Ishikawa (cell line): ENCODE data around the gene PCDH9.

Experiments used
- CEBPB ChIP-seq: IDR thresholded peaks from 2 replicates; pipeline ENCODE4 v1.6.1; 2012
- CREB1 ChIP-seq: IDR thresholded peaks from 2 replicates; pipeline ENCODE4 v1.6.1; 2012; ENCODE audit warnings: low read depth
- EGR1 ChIP-seq: IDR thresholded peaks from 2 replicates; pipeline ENCODE4 v1.6.1; 2012
- EP300 ChIP-seq: IDR thresholded peaks from 2 replicates; pipeline ENCODE4 v1.6.1; 2012; ENCODE audit warnings: borderline replicate concordance
- FOXM1 ChIP-seq: IDR thresholded peaks from 2 replicates; pipeline ENCODE4 v1.6.1; 2012; ENCODE audit warnings: low read depth, borderline replicate concordance
- NFIC ChIP-seq: IDR thresholded peaks from 2 replicates; pipeline ENCODE4 v1.6.1; 2012
- RAD21 ChIP-seq: IDR thresholded peaks from 2 replicates; pipeline ENCODE4 v1.6.1; 2012; ENCODE audit warnings: low read depth
- TAF1 ChIP-seq: IDR thresholded peaks from 2 replicates; pipeline ENCODE4 v1.6.1; 2012; ENCODE audit warnings: low read depth, mild to moderate bottlenecking
- TCF12 ChIP-seq: IDR thresholded peaks from 2 replicates; pipeline ENCODE4 v1.6.1; 2012; ENCODE audit warnings: low read depth
- TEAD4 ChIP-seq: IDR thresholded peaks from 2 replicates; pipeline ENCODE4 v1.6.1; 2012
- YY1 ChIP-seq: IDR thresholded peaks from 2 replicates; pipeline ENCODE4 v1.6.1; 2012; ENCODE audit warnings: low read depth
- ZBTB7A ChIP-seq: IDR thresholded peaks from 2 replicates; pipeline ENCODE4 v1.6.1; 2012; ENCODE audit warnings: low read depth
- TF ChIP-seq, protein P1 (sequence below): IDR thresholded peaks from 2 replicates; pipeline ENCODE4 v1.6.1; 2012
- TF ChIP-seq, protein P2 (sequence below): IDR thresholded peaks from 2 replicates; pipeline ENCODE4 v1.6.1; 2012
- TF ChIP-seq, protein P3 (sequence below): IDR thresholded peaks from 2 replicates; pipeline ENCODE4 v1.6.1; 2012; ENCODE audit warnings: low read depth, mild to moderate bottlenecking

PCDH9 gene

DNA sequence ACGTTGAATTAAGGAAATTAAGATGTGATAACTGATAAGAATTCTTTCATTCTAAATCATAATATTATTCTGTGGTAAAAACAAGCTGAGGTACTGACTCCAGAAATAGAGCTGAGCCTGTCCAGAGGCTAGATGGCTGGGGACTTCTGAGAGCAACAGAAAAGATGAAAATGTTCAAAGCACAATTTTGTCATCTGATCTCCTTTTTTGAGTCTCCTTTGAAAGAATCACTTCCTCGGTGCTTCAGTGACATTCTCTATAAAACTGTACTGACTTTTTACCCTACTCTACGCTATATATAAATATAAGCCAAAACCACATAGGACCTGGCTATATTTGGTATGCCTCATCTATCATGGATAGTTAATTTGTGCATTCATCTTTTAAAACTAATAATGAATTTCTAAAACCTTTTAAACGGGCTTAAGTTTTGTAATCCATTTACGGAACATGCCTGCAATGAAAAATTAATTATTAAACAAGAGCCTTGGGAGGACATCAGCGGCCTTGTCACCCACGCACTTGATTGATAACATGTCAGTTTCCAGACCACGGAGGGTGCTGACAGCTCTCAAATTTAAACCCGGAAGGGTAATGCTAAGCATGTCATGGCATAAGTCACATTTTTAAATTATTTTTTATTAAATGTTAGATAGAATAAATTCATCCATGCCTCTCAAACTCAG is 235.5 kb downstream of the PCDH9 start:
- TF ChIP-seq TAF1 (no peak), TCF12 (no peak), RAD21 (no peak), CREB1 (no peak), EP300 (no peak), CEBPB (no peak), YY1 (no peak), NFIC (no peak), TEAD4 (no peak), ZBTB7A (no peak)
- TF ChIP-seq, protein P1, sequence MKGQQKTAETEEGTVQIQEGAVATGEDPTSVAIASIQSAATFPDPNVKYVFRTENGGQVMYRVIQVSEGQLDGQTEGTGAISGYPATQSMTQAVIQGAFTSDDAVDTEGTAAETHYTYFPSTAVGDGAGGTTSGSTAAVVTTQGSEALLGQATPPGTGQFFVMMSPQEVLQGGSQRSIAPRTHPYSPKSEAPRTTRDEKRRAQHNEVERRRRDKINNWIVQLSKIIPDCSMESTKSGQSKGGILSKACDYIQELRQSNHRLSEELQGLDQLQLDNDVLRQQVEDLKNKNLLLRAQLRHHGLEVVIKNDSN, result no peak

DNA sequence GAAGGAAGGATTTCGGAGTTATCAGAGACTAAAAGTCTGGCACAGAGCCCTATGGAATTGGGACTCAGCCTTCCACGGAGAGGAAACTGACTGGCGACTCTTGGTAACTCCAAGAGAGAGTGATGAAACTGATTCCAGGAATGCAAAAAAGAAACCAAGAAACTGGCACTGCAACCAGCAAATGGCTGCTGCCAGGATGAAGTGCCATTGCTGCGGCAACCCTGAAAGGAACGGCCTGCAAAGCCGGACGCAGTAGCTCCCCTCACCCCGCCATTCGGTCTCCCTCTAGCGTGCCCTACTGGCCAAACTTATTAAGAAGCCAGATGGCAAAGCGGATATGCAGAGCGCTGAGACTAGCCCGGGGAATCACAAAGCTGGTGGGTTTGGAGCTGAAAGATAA is 236.0 kb downstream of the PCDH9 start:
- no peak for TF ChIP-seq TAF1
- TF ChIP-seq, protein P2, sequence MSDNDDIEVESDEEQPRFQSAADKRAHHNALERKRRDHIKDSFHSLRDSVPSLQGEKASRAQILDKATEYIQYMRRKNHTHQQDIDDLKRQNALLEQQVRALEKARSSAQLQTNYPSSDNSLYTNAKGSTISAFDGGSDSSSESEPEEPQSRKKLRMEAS, result no peak

DNA sequence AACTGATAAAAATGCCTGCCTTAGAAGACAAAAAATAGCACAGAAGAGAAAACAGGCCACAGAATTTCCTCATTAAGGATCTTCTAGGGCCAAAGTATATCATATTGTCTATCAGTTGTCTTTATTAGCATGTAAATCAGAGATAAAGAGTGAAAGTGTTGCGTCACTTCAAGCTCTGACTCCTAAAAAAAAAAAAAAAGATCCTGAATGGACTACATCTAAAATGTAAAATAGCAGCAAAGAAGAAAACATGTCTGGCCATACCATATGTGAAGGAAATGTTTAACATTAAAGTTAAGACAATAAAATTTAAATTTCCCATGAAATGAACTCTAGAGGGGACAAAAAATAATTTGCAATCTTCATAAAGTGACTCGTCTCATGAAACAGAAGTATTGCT is 237.4 kb downstream of the PCDH9 start:
- no peak for TF ChIP-seq EP300
- TF ChIP-seq TCF12, result no peak
- TF ChIP-seq YY1, result no peak
- no peak for TF ChIP-seq TEAD4
- no peak for TF ChIP-seq FOXM1
- no peak for TF ChIP-seq TAF1
- no peak for TF ChIP-seq NFIC
- no peak for TF ChIP-seq CEBPB

DNA sequence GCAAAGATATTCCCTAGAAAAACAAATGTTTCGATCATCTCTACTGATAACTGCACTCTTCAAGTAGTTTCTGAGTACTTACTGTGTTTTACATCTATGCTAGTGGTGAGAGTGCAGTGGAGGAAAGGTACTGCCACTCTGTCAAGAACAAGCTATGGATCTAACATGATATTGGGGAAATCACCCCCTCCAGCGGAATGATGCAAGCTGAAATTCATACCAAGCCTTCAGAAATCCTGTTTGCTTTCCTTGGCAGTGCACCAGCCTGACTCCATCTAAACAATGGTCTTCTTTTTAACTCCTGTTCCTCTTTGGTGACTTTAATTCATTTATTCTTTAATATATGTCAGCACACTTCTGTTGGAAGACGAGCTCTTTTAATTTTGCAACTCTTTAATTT is 238.0 kb downstream of the PCDH9 start:
- TF ChIP-seq, protein P2, result no peak
- TF ChIP-seq, protein P1, result no peak

DNA sequence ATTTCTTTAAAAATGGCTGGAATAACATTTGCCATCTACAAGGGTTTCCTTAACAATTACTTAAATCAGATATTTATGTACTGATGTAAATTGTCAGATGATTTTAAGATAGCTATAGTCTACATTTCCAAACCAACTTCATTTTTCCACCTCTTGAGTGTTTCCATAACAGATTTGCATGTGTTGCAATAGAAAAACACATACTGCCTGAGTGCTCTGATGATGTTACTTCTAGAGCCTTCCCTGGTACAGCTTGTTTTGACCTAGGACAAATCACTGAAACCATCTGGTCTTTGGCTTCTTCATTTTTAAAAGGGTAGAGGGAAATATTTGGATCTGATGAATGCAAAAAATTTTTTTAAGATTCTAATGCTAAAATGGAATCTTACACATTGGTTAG is 245.9 kb downstream of the PCDH9 start:
- TF ChIP-seq, protein P2, result no peak
- TF ChIP-seq, protein P3, sequence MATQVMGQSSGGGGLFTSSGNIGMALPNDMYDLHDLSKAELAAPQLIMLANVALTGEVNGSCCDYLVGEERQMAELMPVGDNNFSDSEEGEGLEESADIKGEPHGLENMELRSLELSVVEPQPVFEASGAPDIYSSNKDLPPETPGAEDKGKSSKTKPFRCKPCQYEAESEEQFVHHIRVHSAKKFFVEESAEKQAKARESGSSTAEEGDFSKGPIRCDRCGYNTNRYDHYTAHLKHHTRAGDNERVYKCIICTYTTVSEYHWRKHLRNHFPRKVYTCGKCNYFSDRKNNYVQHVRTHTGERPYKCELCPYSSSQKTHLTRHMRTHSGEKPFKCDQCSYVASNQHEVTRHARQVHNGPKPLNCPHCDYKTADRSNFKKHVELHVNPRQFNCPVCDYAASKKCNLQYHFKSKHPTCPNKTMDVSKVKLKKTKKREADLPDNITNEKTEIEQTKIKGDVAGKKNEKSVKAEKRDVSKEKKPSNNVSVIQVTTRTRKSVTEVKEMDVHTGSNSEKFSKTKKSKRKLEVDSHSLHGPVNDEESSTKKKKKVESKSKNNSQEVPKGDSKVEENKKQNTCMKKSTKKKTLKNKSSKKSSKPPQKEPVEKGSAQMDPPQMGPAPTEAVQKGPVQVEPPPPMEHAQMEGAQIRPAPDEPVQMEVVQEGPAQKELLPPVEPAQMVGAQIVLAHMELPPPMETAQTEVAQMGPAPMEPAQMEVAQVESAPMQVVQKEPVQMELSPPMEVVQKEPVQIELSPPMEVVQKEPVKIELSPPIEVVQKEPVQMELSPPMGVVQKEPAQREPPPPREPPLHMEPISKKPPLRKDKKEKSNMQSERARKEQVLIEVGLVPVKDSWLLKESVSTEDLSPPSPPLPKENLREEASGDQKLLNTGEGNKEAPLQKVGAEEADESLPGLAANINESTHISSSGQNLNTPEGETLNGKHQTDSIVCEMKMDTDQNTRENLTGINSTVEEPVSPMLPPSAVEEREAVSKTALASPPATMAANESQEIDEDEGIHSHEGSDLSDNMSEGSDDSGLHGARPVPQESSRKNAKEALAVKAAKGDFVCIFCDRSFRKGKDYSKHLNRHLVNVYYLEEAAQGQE, result no peak

DNA sequence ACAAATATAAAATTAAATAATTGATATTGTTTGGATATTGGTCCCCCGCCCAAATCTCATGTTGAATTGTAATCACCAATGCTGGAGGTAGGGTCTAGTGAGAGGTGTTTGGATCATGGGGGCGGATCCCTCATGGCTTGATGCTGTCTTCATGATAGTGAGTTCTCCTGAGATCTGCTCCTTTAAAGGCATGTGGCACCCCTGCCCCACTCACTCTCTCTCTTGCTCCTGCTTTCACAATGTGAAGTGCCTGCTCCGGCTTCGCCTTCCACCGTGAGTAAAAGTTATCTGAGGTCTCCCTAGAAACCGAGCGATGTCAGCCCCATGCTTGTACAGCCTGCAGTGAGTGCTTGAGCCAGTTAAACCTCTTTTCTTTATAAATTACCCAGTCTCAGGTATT is 248.2 kb downstream of the PCDH9 start:
- no peak for TF ChIP-seq TAF1

DNA sequence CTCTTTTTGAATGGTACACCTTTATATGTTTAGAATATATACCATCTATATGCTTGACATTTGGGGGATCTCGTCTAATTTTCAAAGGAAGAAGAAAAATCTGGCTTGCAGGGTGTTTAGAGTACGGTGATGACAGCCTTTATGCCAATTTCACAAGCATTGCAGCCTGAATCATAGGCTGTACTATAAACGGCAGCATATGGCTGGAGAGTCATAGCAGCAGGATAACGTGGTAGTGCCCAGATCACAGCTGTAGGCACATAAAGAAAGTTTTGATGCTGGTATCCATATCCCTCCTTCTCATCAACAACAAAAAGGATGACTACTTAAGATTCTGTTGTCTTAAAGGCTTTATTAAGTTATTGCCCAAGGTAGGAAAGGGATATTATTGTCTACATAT is 253.0 kb downstream of the PCDH9 start:
- TF ChIP-seq FOXM1 (no peak), EP300 (no peak), NFIC (no peak), CREB1 (no peak), CEBPB (no peak), TCF12 (no peak), YY1 (no peak), ZBTB7A (no peak), TEAD4 (no peak), TAF1 (no peak), EGR1 (no peak), RAD21 (no peak)
- TF ChIP-seq, protein P2, result no peak
- TF ChIP-seq, protein P3, result no peak
- TF ChIP-seq, protein P1, result no peak
